Left ventricle myocardium inferior (tissue), 1 donor: ENCODE results near the gene WDHD1. TPM values are rescaled to one million over a fixed set of nuclear protein-coding genes. Genes with fewer than 3 reads are reported as not detected.
A peak's percentile ranks its signal among the peaks of the same experiment; 100 is the strongest.

Source experiments
- DNase-seq: peaks from one replicate; pipeline ENCODE4 v3.0.0-alpha.2; 2020
- H3K27ac ChIP-seq: fragments of 200-600 bp; replicated peaks from 2 replicates; pipeline ENCODE4 v1.8.0; 2021
- H3K27me3 ChIP-seq: fragments of 200-600 bp; 2 replicates; pipeline ENCODE4 v1.8.0; 2021; ENCODE audit warnings: low read depth
- H3K36me3 ChIP-seq: fragments of 200-600 bp; 2 replicates; pipeline ENCODE4 v1.8.0; 2021
- H3K4me1 ChIP-seq: fragments of 200-600 bp; 2 replicates; pipeline ENCODE4 v1.8.0; 2021
- H3K4me3 ChIP-seq: fragments of 200-600 bp; 2 replicates; pipeline ENCODE4 v1.8.0; 2021; ENCODE audit warnings: mild to moderate bottlenecking, moderate library complexity
- H3K9me3 ChIP-seq: fragments of 200-600 bp; replicated peaks from 2 replicates; pipeline ENCODE4 v1.8.0; 2021
- CTCF ChIP-seq: fragments of 200-600 bp; IDR thresholded peaks from 2 replicates; pipeline ENCODE4 v1.8.0; 2021; ENCODE audit warnings: antibody characterized with exemption, mild to moderate bottlenecking, borderline replicate concordance
- intact Hi-C: fragments of 100-400 bp; cut with micrococcal nuclease; formaldehyde crosslinking; loops from one replicate; pipeline ENCODE4 v1.11.0; 2022
- total RNA-seq: library from RNA; stranded (reverse); fragmentation: NEBNext Ultra II Directional; extraction: Animal tissue kit (Norgen Biotek cat#: 25700); gene quantifications from one replicate; pipeline ENCODE4 v1.2.1, GENCODE V29; 2021
- donor health status: DM: no; HTN: yes; CAD: no; lungs with severe emphysema.

WDHD1 gene
- total RNA-seq, 1 donor from 2014 or later: 1.3 TPM

- H3K4me3 ChIP-seq: no peak overlapping the region
- no peak overlapping the region for H3K27ac ChIP-seq
- intact Hi-C loops: no loop called here
- no peaks in the 10 kb centered on the region for H3K9me3 ChIP-seq
- H3K36me3 ChIP-seq: no peaks in the 10 kb centered on the region
- no peaks in the 10 kb centered on the region for H3K4me1 ChIP-seq
- no peak for DNase-seq
- H3K27me3 ChIP-seq: no peaks in the 10 kb centered on the region
- peak; percentile 41 for TF ChIP-seq CTCF
Measured at GRCh38 chr14:54981698-54982097, 45.2 kb downstream of the WDHD1 start.

GRCh38 chr14:54979039-54979438 lies 47.9 kb downstream of the WDHD1 start:
- no peaks in the 10 kb centered on the region for H3K4me1 ChIP-seq
- no peak for DNase-seq
- no peak overlapping the region for H3K4me3 ChIP-seq
- intact Hi-C loops: no loop called here
- no peaks in the 10 kb centered on the region for H3K27me3 ChIP-seq
- H3K27ac ChIP-seq: no peak overlapping the region
- TF ChIP-seq CTCF: no peak
- no peaks in the 10 kb centered on the region for H3K9me3 ChIP-seq
- H3K36me3 ChIP-seq: no peaks in the 10 kb centered on the region

- DNase-seq: no peak
- Histone ChIP-seq H3K27me3 (no peaks in the 10 kb centered on the region), H3K9me3 (no peaks in the 10 kb centered on the region), H3K27ac (no peak overlapping the region), H3K36me3 (no peaks in the 10 kb centered on the region), H3K4me3 (no peak overlapping the region), H3K4me1 (no peaks in the 10 kb centered on the region)
- intact Hi-C loops: no loop called here
- no peak for TF ChIP-seq CTCF
Measured at GRCh38 chr14:54976316-54976715, 50.6 kb downstream of the WDHD1 start.

- H3K27ac ChIP-seq: no peak overlapping the region
- no peaks in the 10 kb centered on the region for H3K9me3 ChIP-seq
- no peaks in the 10 kb centered on the region for H3K4me1 ChIP-seq
- H3K36me3 ChIP-seq: no peaks in the 10 kb centered on the region
- intact Hi-C loops: no loop called here
- no peak for TF ChIP-seq CTCF
- H3K27me3 ChIP-seq: no peaks in the 10 kb centered on the region
- no peak for DNase-seq
- H3K4me3 ChIP-seq: no peak overlapping the region
Measured at GRCh38 chr14:54975856-54976255, 51.0 kb downstream of the WDHD1 start.

GRCh38 chr14:54974788-54975414 lies 52.0 kb downstream of the WDHD1 start:
- no peak for TF ChIP-seq CTCF
- no peak overlapping the region for H3K27ac ChIP-seq
- no peak overlapping the region for H3K4me3 ChIP-seq
- H3K4me1 ChIP-seq: no peaks in the 10 kb centered on the region
- intact Hi-C loops: no loop called here
- H3K36me3 ChIP-seq: no peaks in the 10 kb centered on the region
- no peaks in the 10 kb centered on the region for H3K27me3 ChIP-seq
- no peaks in the 10 kb centered on the region for H3K9me3 ChIP-seq
- DNase-seq: no peak
